ENCODE measurements around the gene TMEM63C.

- TF ChIP-seq POLR2A (IDR thresholded peaks at IDR 0.05) (no peak), CTCF (IDR thresholded peaks at IDR 0.05) (no peak), POLR2AphosphoS5 (IDR thresholded peaks at IDR 0.05) (no peak)
Measured at GRCh38 chr14:77296155-77296554, 114.6 kb downstream of the TMEM63C start.
